ENCODE data around the gene PCGF1.
"Not testable (repeated sequence)": the region's sequence is repeated elsewhere in the genome, so short reads cannot be mapped to it uniquely, and the experiment has no call there.

DNA sequence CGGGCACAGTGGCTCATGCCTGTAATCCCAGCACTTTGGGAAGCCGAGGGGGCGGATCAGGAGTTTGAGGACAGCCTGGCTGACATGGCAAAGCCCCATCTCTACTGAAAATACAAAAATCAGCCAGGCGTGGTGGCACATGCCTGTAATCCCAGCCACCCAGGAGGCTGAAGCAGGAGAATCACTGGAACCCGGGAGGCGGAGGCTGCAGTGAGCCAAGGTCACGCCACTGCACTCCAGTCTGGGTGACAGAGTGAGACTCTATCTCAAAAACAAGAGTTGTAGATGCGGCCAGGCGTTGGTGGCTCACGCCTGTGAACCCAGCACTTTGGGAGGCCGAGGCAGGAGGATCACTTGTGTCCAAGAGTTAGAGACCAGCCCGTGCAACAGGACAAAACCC lies 36.8 kb downstream of the PCGF1 start:
- TF ChIP-seq, protein P1, sequence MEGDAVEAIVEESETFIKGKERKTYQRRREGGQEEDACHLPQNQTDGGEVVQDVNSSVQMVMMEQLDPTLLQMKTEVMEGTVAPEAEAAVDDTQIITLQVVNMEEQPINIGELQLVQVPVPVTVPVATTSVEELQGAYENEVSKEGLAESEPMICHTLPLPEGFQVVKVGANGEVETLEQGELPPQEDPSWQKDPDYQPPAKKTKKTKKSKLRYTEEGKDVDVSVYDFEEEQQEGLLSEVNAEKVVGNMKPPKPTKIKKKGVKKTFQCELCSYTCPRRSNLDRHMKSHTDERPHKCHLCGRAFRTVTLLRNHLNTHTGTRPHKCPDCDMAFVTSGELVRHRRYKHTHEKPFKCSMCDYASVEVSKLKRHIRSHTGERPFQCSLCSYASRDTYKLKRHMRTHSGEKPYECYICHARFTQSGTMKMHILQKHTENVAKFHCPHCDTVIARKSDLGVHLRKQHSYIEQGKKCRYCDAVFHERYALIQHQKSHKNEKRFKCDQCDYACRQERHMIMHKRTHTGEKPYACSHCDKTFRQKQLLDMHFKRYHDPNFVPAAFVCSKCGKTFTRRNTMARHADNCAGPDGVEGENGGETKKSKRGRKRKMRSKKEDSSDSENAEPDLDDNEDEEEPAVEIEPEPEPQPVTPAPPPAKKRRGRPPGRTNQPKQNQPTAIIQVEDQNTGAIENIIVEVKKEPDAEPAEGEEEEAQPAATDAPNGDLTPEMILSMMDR (IDR thresholded peaks at IDR 0.05): not testable (repeated sequence)
- not testable (repeated sequence) for TF ChIP-seq POLR2A (IDR thresholded peaks at IDR 0.05)
